22Rv1 (cell line): ENCODE measurements around the gene TMEM158.

Experiments used
- CTCF ChIP-seq: fragments of 450-650 bp; IDR thresholded peaks from 2 replicates; pipeline ENCODE4 v1.5.1; 2017; ENCODE audit warnings: mild to moderate bottlenecking
- ZFX ChIP-seq: fragments of 450-650 bp; IDR thresholded peaks from 2 replicates; pipeline ENCODE4 v1.6.1; 2017; ENCODE audit warnings: antibody characterized with exemption, borderline replicate concordance

GRCh38 chr3:45267097-45267496 lies 41.0 kb upstream of the TMEM158 start:
- TF ChIP-seq CTCF = no peak
- TF ChIP-seq ZFX = no peak
